ENCODE data around the gene CRY1. TPM values are rescaled to one million over a fixed set of nuclear protein-coding genes. Genes with fewer than 3 reads are reported as not detected.
A peak's percentile ranks its signal among the peaks of the same experiment; 100 is the strongest.

CRY1 gene
- total RNA-seq, 4 donors from 2014 or later = 23.7 to 51.2 (median 40.1) TPM

GRCh38 chr12:106964526-106964925, 128.8 kb downstream of the CRY1 start:
- TF ChIP-seq EP300 (IDR thresholded peaks at IDR 0.05) (no peak), CTCF (IDR thresholded peaks at IDR 0.05) (no peak), POLR2AphosphoS5 (IDR thresholded peaks at IDR 0.05) (no peak), POLR2A (IDR thresholded peaks at IDR 0.05) (no peak)
- H3K27me3 ChIP-seq = no peaks in the 10 kb centered on the region
- ATAC-seq = no peak
- H3K9me3 ChIP-seq = no peaks in the 10 kb centered on the region
- WGBS, 2 donors (ENCODE audit: low coverage in 1 of 2) = 60 to 81% methylated on average over 2 of the region's 2 CpGs
- peaks cover 0 to 43% (median 3%) of the 10 kb centered on the region in 3 donors for H3K4me1 ChIP-seq
- H3K4me3 ChIP-seq = no peak overlapping the region
- H3K36me3 ChIP-seq = peaks cover 0 to 39% of the 10 kb centered on the region in 2 donors
- H3K27ac ChIP-seq = no peak overlapping the region

- Histone ChIP-seq H3K4me3 (no peak overlapping the region), H3K27me3 (no peaks in the 10 kb centered on the region), H3K27ac (no peak overlapping the region), H3K4me1 (peaks cover 3 to 65% (median 7%) of the 10 kb centered on the region in 3 donors), H3K9me3 (no peaks in the 10 kb centered on the region), H3K36me3 (peaks cover 0 to 18% of the 10 kb centered on the region in 2 donors)
- no peak for ATAC-seq
- no peak for TF ChIP-seq CTCF (IDR thresholded peaks at IDR 0.05)
- TF ChIP-seq EP300 (IDR thresholded peaks at IDR 0.05) = no peak
- TF ChIP-seq POLR2A (IDR thresholded peaks at IDR 0.05) = no peak
- no peak for TF ChIP-seq POLR2AphosphoS5 (IDR thresholded peaks at IDR 0.05)
- WGBS, 2 donors (ENCODE audit: low coverage in 1 of 2) = 80% methylated on average over 1 to 3 of the region's 3 CpGs
Observed at GRCh38 chr12:106962286-106962685, 131.1 kb downstream of the CRY1 start.

- Histone ChIP-seq H3K4me3 (no peak overlapping the region), H3K27ac (no peak overlapping the region), H3K27me3 (no peaks in the 10 kb centered on the region), H3K9me3 (no peaks in the 10 kb centered on the region), H3K36me3 (peaks cover 0 to 11% of the 10 kb centered on the region in 2 donors), H3K4me1 (peaks cover 3 to 57% (median 7%) of the 10 kb centered on the region in 3 donors)
- no peak for ATAC-seq
- TF ChIP-seq EP300 (IDR thresholded peaks at IDR 0.05) (no peak), CTCF (IDR thresholded peaks at IDR 0.05) (no peak), POLR2A (IDR thresholded peaks at IDR 0.05) (no peak), POLR2AphosphoS5 (IDR thresholded peaks at IDR 0.05) (no peak)
- 78 to 94% methylated on average over 2 to 3 of the region's 3 CpGs for WGBS, 2 donors (ENCODE audit: low coverage in 1 of 2)
Observed at GRCh38 chr12:106960443-106960842, 132.9 kb downstream of the CRY1 start.

- no peaks in the 10 kb centered on the region for H3K9me3 ChIP-seq
- H3K4me1 ChIP-seq = peaks cover 3 to 53% (median 9%) of the 10 kb centered on the region in 3 donors
- no peaks in the 10 kb centered on the region for H3K27me3 ChIP-seq
- peak overlapping the region in 1 of 4 donors; percentile 99 for H3K27ac ChIP-seq
- H3K4me3 ChIP-seq = peak overlapping the region; percentile 82 to 90
- TF ChIP-seq POLR2AphosphoS5 (IDR thresholded peaks at IDR 0.05) (no peak), POLR2A (IDR thresholded peaks at IDR 0.05) (no peak), CTCF (IDR thresholded peaks at IDR 0.05) (no peak), EP300 (IDR thresholded peaks at IDR 0.05) (no peak)
- WGBS, 2 donors (ENCODE audit: low coverage in 1 of 2) = 9 to 10% methylated on average over 1 of the region's 1 CpG
- ATAC-seq = no peak
- H3K36me3 ChIP-seq = peaks cover 0 to 4% of the 10 kb centered on the region in 2 donors
Observed at GRCh38 chr12:106957583-106957982, 135.8 kb downstream of the CRY1 start.

GRCh38 chr12:106956048-106956578, 137.2 kb downstream of the CRY1 start:
- Histone ChIP-seq H3K4me3 (peak overlapping the region; percentile 82 to 90), H3K4me1 (peaks cover 0 to 47% (median 9%) of the 10 kb centered on the region in 3 donors), H3K36me3 (peaks cover 0 to 4% of the 10 kb centered on the region in 2 donors), H3K27me3 (no peaks in the 10 kb centered on the region), H3K9me3 (no peaks in the 10 kb centered on the region), H3K27ac (peak overlapping the region; percentile 91 to 99 (median 98))
- WGBS, 2 donors (ENCODE audit: low coverage in 1 of 2) = 0% methylated on average over 6 of the region's 34 CpGs; no CpG with 5 or more reads in 1 of the 2 donors
- TF ChIP-seq POLR2AphosphoS5 (IDR thresholded peaks at IDR 0.05) (no peak), CTCF (IDR thresholded peaks at IDR 0.05) (peak in 3 of 4 experiments; percentile 26 to 43 (median 33)), POLR2A (IDR thresholded peaks at IDR 0.05) (no peak)
- ATAC-seq = peak; percentile 59
